CD4-positive, alpha-beta T cell treated with Interleukin-15 for 1 hour (primary cell): ENCODE results near the gene RIOK3.
"Not testable (repeated sequence)": the region's sequence is repeated elsewhere in the genome, so short reads cannot be mapped to it uniquely, and the experiment has no call there.

Source experiments
- DNase-seq: peaks from one replicate; pipeline ENCODE4 v3.0.0-alpha.2; 2020

RIOK3 gene

GRCh38 chr18:23452728-23453679, at the start of gene RIOK3:
Gene RIOK3 (plus strand): TSS chr18:23453287. CDS start chr18:23453440, 153 bp downstream.
- peak; percentile 93 for DNase-seq

GRCh38 chr18:23403310-23403709, 49.8 kb upstream of the RIOK3 start:
- DNase-seq = no peak

GRCh38 chr18:23405636-23406035, 47.5 kb upstream of the RIOK3 start:
- no peak for DNase-seq

- DNase-seq = no peak
These were observed 46.8 kb upstream of the RIOK3 start for GRCh38 chr18:23406271-23406787.

GRCh38 chr18:23412351-23412964, 40.6 kb upstream of the RIOK3 start:
- DNase-seq = no peak

- DNase-seq = no peak
These were observed 37.6 kb upstream of the RIOK3 start for GRCh38 chr18:23415515-23415914.

GRCh38 chr18:23416298-23416697, 36.8 kb upstream of the RIOK3 start:
- DNase-seq = no peak

- no peak for DNase-seq
These were observed 31.8 kb upstream of the RIOK3 start for GRCh38 chr18:23421277-23421676.

GRCh38 chr18:23422751-23423418, 30.2 kb upstream of the RIOK3 start:
- DNase-seq = peak; percentile 77

- DNase-seq = no peak
These were observed 28.5 kb upstream of the RIOK3 start for GRCh38 chr18:23424616-23425015.

- DNase-seq = no peak
These were observed 24.3 kb upstream of the RIOK3 start for GRCh38 chr18:23428821-23429220.

- DNase-seq = not testable (repeated sequence)
These were observed 23.5 kb upstream of the RIOK3 start for GRCh38 chr18:23429538-23429937.

GRCh38 chr18:23433360-23433759, 19.7 kb upstream of the RIOK3 start:
- no peak for DNase-seq

- DNase-seq = peak; percentile 73
These were observed 15.6 kb upstream of the RIOK3 start for GRCh38 chr18:23437357-23438045.

- no peak for DNase-seq
These were observed 15.1 kb upstream of the RIOK3 start for GRCh38 chr18:23438046-23438377.

GRCh38 chr18:23438608-23439366, 14.3 kb upstream of the RIOK3 start:
- no peak for DNase-seq

GRCh38 chr18:23440131-23440530, 13.0 kb upstream of the RIOK3 start:
- no peak for DNase-seq

GRCh38 chr18:23442958-23443357, 10.1 kb upstream of the RIOK3 start:
- no peak for DNase-seq

GRCh38 chr18:23448291-23448690, 4.8 kb upstream of the RIOK3 start:
- no peak for DNase-seq

- no peak for DNase-seq
These were observed 3.1 kb upstream of the RIOK3 start for GRCh38 chr18:23450022-23450421.

GRCh38 chr18:23451011-23451410, 2.1 kb upstream of the RIOK3 start:
- no peak for DNase-seq

- no peak for DNase-seq
These were observed 1.6 kb upstream of the RIOK3 start for GRCh38 chr18:23451491-23451890.
